Omental fat pad (tissue), 4 donors: ENCODE measurements around the gene CCM2. TPM values are rescaled to one million over a fixed set of nuclear protein-coding genes. Genes with fewer than 3 reads are reported as not detected.

Experiments used
- ATAC-seq: fragments of 150-250 bp; one replicate; pipeline ENCODE4 v1.9.1; 2016; ENCODE audit warnings: mild to moderate bottlenecking, moderate library complexity; ENCODE audit not compliant: low FRiP score
- DNase-seq: peaks from one replicate; pipeline ENCODE4 v3.0.0-alpha.2; 2019; ENCODE audit warnings: low spot score
- CTCF ChIP-seq, 3 donors: fragments of 450-650 bp; IDR thresholded peaks; one replicate each; pipeline ENCODE4 v1.5.1; 2016 to 2017; ENCODE audit warnings: antibody characterized with exemption in 3 of 3, mild to moderate bottlenecking in 3 of 3, moderate library complexity in 2 of 3
- total RNA-seq, 4 donors: library from RNA; depleted of rRNA; stranded (reverse); fragments of >200 nt; gene quantifications; one replicate each; pipeline ENCODE4 v1.1.0, GENCODE V29; 2016

CCM2 gene
- total RNA-seq, 4 donors from 2014 or later = 40.5 to 61.7 (median 57.6) TPM

- no peak for ATAC-seq
- TF ChIP-seq CTCF (IDR thresholded peaks at IDR 0.05) = no peak
Measured at GRCh38 chr7:45065031-45065995, 65.3 kb downstream of the CCM2 start.

GRCh38 chr7:45066409-45066808 lies 66.4 kb downstream of the CCM2 start:
- DNase-seq = no peak
- TF ChIP-seq CTCF (IDR thresholded peaks at IDR 0.05) = no peak
- ATAC-seq = no peak

More at GRCh38 chr7:45065031-45065995, 65.3 kb downstream of the CCM2 start:
- DNase-seq = no peak

- ATAC-seq (no peak), DNase-seq (no peak)
- TF ChIP-seq CTCF (IDR thresholded peaks at IDR 0.05) = no peak
Measured at GRCh38 chr7:45067582-45067981, 67.6 kb downstream of the CCM2 start.

- ATAC-seq (no peak), DNase-seq (no peak)
- no peak for TF ChIP-seq CTCF (IDR thresholded peaks at IDR 0.05)
Measured at GRCh38 chr7:45068236-45069023, 68.4 kb downstream of the CCM2 start.

- no peak for TF ChIP-seq CTCF (IDR thresholded peaks at IDR 0.05)
- DNase-seq = no peak
- no peak for ATAC-seq
Measured at GRCh38 chr7:45069444-45070253, 69.6 kb downstream of the CCM2 start.

GRCh38 chr7:45070254-45070642 lies 70.2 kb downstream of the CCM2 start:
- ATAC-seq (no peak), DNase-seq (no peak)
- no peak for TF ChIP-seq CTCF (IDR thresholded peaks at IDR 0.05)
